Muscle of leg (tissue), 11 donors: ENCODE measurements around the gene ZSCAN20. TPM values are rescaled to one million over a fixed set of nuclear protein-coding genes. Genes with fewer than 3 reads are reported as not detected.

Experiments used
- DNase-seq: peaks from one replicate; pipeline ENCODE4 v3.0.0; 2013
- H3K27ac ChIP-seq: one replicate; pipeline ENCODE4 v1.5.1; 2013; ENCODE audit warnings: mild to moderate bottlenecking, low read length, control low read depth
- H3K27me3 ChIP-seq: one replicate; pipeline ENCODE4 v1.6.1; 2013; ENCODE audit warnings: low read length; ENCODE audit not compliant: control insufficient read depth, insufficient read depth
- H3K36me3 ChIP-seq: one replicate; pipeline ENCODE4 v1.6.1; 2013; ENCODE audit warnings: low read length; ENCODE audit not compliant: control insufficient read depth, insufficient read depth
- H3K4me1 ChIP-seq: one replicate; pipeline ENCODE4 v1.6.1; 2013; ENCODE audit warnings: low read length; ENCODE audit not compliant: control insufficient read depth, insufficient read depth
- H3K4me3 ChIP-seq: one replicate; pipeline ENCODE4 v1.5.1; 2013; ENCODE audit warnings: low read length, control low read depth
- H3K9me3 ChIP-seq: replicated peaks from 2 replicates; pipeline ENCODE4 v1.6.1; 2013; ENCODE audit warnings: low read depth, low read length; ENCODE audit not compliant: control insufficient read depth
- WGBS: methylation state at CpG from one replicate; pipeline ENCODE4 v1.1.5; 2013; ENCODE audit warnings: missing lambda C conversion rate; ENCODE audit not compliant: insufficient coverage; 5-methylcytosine and 5-hydroxymethylcytosine counted together
- polyA plus RNA-seq, 8 donors: library from polyadenylated mRNA; unstranded; fragments of 120-200 nt; gene quantifications; one replicate each; pipeline versions ENCODE4 v1.2.1 to v1.2.3, GENCODE V29; 2013; ENCODE audit warnings: inconsistent platforms in 1 of 8, low replicate concordance in 1 of 8; ENCODE audit not compliant: insufficient read length in 8 of 8, insufficient read depth in 1 of 8
- total RNA-seq: library from RNA; stranded (reverse); fragments of 120-200 nt; gene quantifications from one replicate; pipeline ENCODE4 v1.2.4, GENCODE V29; 2013

ZSCAN20 gene
- total and polyA plus RNA-seq, 9 donors = 1.5 to 5.9 (median 2.7) TPM

DNA sequence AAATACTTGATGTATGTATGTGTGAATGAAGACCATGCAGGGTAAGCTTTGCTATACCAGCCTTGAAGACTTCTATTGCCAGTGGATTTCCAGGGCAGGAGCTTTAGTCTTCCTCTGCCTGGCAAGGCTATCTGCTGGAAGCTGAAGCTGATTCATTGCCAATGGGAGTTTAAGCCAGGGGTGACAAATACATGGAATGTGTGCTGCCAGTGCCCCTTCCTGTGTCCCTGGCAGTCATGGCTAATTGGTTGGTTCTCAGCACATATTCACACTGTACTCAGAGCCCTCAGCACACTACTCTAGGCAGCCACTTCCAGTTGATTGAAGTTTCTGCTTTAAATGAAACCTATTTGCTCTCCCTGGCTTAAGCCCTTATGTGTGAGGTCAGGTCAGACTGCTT lies 1.5 kb downstream of the ZSCAN20 start:
- Histone ChIP-seq H3K9me3 (no peaks in the 10 kb centered on the region), H3K4me3 (no peak overlapping the region), H3K4me1 (peaks cover 20% of the 10 kb centered on the region), H3K36me3 (no peaks in the 10 kb centered on the region), H3K27ac (no peak overlapping the region), H3K27me3 (no peaks in the 10 kb centered on the region)
- DNase-seq = peak; percentile 51

DNA sequence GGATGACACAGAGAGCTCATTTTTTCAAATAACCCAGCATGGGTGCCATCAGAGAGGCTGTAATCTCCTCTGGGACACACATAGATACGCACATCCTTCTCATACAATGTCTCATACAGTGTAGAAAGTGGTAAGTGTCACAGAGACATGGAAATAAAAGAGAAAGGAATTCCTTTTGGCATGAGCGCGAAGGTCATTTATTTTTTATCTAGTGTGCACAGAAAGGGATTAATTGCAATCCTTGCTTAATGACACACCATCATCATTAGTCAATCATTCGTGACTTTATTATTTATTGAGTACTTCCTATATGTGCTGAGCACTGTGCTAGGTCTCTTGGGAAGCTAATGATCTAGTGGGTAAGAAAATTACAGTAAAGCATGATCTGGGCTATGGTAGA lies 5.0 kb downstream of the ZSCAN20 start:
- no CpG with 5 or more reads among the region's 4 CpGs for WGBS
- Histone ChIP-seq H3K4me3 (no peak overlapping the region), H3K36me3 (peaks cover 12% of the 10 kb centered on the region), H3K27me3 (no peaks in the 10 kb centered on the region), H3K27ac (no peak overlapping the region), H3K4me1 (peaks cover 8% of the 10 kb centered on the region), H3K9me3 (no peaks in the 10 kb centered on the region)
- DNase-seq = no peak

DNA sequence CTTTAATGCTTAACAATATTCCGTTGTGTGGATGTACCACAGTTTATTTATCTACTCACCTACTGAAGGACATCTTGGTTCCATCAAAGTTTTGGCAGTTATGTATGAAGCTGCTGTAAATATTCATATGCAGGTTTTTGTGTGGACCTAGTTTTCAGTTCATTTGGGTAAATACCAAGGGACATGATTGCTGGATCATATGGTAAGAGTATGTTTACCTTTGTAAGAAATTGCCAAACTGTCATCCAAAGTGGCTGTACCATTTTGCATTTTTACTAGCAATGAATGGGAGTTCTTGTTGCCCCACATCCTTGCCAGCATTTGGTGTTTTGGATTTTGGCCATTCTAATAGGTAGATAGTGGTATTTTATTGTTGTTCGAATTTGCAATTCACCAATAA lies 10.0 kb downstream of the ZSCAN20 start:
- no peak for DNase-seq
- H3K36me3 ChIP-seq = peaks cover 19% of the 10 kb centered on the region
- no CpG with 5 or more reads among the region's 2 CpGs for WGBS
- H3K4me3 ChIP-seq = no peak overlapping the region
- H3K27me3 ChIP-seq = no peaks in the 10 kb centered on the region
- peaks cover 11% of the 10 kb centered on the region for H3K9me3 ChIP-seq
- H3K4me1 ChIP-seq = no peaks in the 10 kb centered on the region
- H3K27ac ChIP-seq = no peak overlapping the region

DNA sequence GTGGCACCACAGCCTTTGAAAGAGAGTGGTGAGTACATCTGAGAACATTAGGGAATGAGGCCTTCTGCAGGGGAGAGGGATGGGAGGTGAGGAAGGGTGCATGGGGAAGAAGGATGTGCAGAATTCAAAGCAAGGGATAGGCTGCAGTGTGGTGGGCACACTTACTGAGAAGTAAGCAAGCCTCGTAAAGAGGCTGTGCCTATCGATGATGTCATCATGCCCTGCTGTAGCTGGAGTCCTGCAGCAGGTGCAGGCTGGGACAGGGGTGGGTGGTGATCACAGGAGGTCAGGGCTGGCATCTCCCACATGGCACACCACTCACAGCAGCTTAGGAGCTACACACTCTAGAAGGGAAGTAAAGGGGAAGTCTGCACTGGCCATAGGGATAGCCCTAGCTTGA lies 16.2 kb downstream of the ZSCAN20 start:
- Histone ChIP-seq H3K9me3 (peaks cover 22% of the 10 kb centered on the region), H3K36me3 (peaks cover 57% of the 10 kb centered on the region), H3K27me3 (no peaks in the 10 kb centered on the region), H3K27ac (no peak overlapping the region), H3K4me1 (no peaks in the 10 kb centered on the region), H3K4me3 (no peak overlapping the region)
- DNase-seq = no peak
- WGBS = no CpG with 5 or more reads among the region's 2 CpGs

DNA sequence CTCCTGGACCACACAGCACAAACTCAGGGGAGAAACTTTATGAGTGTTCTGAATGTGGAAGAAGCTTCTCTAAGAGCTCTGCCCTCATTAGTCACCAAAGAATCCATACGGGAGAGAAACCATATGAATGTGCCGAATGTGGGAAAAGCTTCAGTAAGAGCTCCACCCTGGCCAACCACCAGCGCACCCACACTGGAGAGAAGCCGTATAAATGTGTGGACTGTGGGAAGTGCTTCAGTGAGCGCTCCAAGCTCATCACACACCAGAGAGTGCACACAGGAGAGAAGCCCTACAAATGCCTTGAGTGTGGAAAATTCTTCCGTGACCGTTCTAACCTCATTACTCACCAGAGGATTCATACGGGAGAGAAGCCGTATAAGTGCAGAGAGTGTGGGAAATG lies 22.5 kb downstream of the ZSCAN20 start:
- Histone ChIP-seq H3K27me3 (no peaks in the 10 kb centered on the region), H3K36me3 (peaks cover 56% of the 10 kb centered on the region), H3K4me1 (no peaks in the 10 kb centered on the region), H3K27ac (no peak overlapping the region), H3K4me3 (no peak overlapping the region), H3K9me3 (peaks cover 45% of the 10 kb centered on the region)
- no CpG with 5 or more reads among the region's 9 CpGs for WGBS
- DNase-seq = no peak

DNA sequence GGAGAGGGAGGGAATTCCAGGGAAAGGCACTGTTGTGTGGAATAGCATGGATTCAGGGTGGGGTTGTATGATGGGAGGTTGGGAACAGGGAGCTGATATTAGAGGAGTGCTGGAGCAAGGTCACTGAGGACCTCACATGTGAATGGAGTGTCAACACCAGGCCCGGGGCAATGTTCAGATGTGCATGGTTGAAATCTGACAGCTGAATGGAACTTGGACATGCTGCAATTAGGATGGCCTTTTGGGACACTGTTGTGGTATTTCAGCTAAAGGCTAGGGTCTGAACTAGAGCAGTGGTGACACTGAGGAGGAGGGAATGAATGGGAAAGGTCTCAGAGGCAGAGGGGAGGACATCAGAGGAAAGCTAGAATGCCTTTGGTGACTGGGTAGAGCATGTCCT lies 25.0 kb downstream of the ZSCAN20 start:
- no peak for DNase-seq
- Histone ChIP-seq H3K27ac (no peak overlapping the region), H3K9me3 (peaks cover 44% of the 10 kb centered on the region), H3K4me3 (no peak overlapping the region), H3K4me1 (no peaks in the 10 kb centered on the region), H3K27me3 (no peaks in the 10 kb centered on the region), H3K36me3 (peaks cover 33% of the 10 kb centered on the region)
- 100% methylated on average over 1 of the region's 1 CpG for WGBS

DNA sequence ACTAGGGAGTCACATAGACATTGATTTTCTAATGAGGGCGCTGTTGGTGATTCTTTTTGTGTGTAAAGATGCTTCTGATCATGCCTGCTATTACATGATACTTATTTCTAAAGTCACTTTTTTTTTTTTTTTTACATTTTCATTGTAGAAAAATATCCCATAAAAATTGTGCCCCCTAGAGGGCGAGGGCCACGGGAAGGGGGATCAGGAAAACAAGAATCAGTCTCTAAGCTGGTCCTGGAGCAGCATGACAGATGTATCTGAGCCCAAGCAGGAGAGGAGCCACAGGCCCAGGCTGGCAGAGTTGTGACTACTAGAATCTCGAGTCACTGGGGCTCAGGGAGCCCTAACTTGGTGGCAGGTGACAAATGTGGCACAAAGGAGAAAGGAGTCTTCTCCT lies 28.1 kb downstream of the ZSCAN20 start:
- H3K4me1 ChIP-seq = no peaks in the 10 kb centered on the region
- no peak overlapping the region for H3K27ac ChIP-seq
- no peak for DNase-seq
- peaks cover 15% of the 10 kb centered on the region for H3K9me3 ChIP-seq
- no peak overlapping the region for H3K4me3 ChIP-seq
- 11% methylated on average over 2 of the region's 4 CpGs for WGBS
- H3K36me3 ChIP-seq = peaks cover 5% of the 10 kb centered on the region
- no peaks in the 10 kb centered on the region for H3K27me3 ChIP-seq

DNA sequence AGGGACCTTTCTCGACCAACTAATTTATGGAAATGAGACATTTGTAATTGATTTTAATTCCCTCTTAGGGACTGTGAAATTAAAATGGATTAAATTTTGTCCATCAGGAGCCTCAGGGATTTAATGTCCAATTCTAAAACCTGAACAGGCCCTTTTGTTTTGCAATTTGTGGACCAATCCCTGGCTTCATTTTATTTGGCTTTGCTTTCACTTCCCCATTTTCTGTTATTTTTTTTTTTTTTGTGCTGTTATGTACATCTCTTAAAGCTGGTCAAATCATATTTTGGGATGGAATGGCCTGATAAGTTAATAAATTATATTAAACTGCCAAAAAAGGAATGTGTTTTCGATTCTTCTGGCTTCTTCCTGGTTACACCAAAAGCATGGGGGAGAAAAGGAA lies 28.9 kb downstream of the ZSCAN20 start:
- no CpG with 5 or more reads among the region's 2 CpGs for WGBS
- Histone ChIP-seq H3K27ac (no peak overlapping the region), H3K4me1 (no peaks in the 10 kb centered on the region), H3K36me3 (no peaks in the 10 kb centered on the region), H3K4me3 (no peak overlapping the region), H3K27me3 (no peaks in the 10 kb centered on the region), H3K9me3 (peaks cover 10% of the 10 kb centered on the region)
- DNase-seq = no peak

DNA sequence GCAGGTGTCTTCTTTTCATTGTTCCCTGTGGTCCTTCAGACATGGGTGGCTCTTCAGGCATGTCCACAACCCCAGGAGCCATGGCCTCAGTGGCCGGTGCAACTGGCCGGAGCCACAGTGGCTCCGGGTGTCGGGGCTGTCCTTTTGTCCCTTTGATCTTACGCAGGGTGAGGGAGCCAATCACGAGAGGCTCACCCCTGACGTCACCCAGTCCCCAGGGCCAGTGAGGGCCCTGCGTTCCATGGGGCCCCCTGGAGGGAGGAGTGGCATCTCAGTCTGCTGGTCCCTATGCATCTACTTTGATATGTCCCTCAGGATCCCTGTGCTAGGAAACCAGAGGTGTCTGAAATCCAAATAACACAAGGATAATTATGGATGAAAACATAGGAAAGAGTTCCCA lies 29.3 kb downstream of the ZSCAN20 start:
- H3K27ac ChIP-seq = no peak overlapping the region
- H3K4me3 ChIP-seq = no peak overlapping the region
- no peaks in the 10 kb centered on the region for H3K27me3 ChIP-seq
- no peaks in the 10 kb centered on the region for H3K36me3 ChIP-seq
- peaks cover 8% of the 10 kb centered on the region for H3K9me3 ChIP-seq
- 92% methylated on average over 8 of the region's 8 CpGs for WGBS
- H3K4me1 ChIP-seq = no peaks in the 10 kb centered on the region
- no peak for DNase-seq

DNA sequence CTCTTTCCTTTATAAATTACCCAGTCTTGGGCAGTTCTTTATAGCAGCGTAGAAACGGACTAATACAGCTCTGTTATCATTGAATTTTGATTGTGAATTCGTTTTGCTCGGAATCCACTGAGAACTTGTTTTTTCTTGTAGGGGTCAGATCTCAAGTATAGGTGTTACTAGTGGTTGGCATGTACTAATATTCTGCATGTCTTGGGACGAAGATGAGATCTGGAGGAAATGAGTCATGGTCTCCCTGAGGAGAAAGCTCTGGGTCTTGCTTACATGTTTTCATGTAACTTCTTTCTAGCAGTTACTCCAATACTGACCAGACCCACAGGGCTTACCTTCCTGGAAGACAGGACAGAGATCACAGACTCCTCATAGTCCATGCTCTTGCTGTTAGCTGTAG lies 30.3 kb downstream of the ZSCAN20 start:
- Histone ChIP-seq H3K36me3 (no peaks in the 10 kb centered on the region), H3K4me1 (no peaks in the 10 kb centered on the region), H3K9me3 (no peaks in the 10 kb centered on the region), H3K27me3 (no peaks in the 10 kb centered on the region), H3K4me3 (no peak overlapping the region), H3K27ac (no peak overlapping the region)
- WGBS = 88% methylated on average over 1 of the region's 5 CpGs
- no peak for DNase-seq

DNA sequence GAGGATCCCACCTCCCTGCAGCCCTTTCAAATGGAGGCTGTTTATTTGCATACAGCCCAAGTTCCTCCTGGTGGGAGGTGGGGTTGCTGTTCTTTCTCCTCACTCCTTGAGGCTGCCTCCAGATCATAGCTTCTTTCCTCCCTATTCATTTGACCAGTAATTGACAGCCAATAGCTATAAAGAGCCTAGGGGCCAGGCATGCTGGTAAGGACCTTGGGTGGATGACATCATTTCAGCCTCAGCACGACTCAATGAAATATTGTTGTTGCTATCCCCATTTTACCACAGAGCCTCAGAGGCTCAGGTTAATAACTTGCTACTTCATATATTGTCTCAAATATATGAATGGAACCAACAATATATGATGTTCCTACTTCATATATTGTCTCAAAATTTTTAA lies 31.1 kb downstream of the ZSCAN20 start:
- Histone ChIP-seq H3K4me3 (no peak overlapping the region), H3K9me3 (no peaks in the 10 kb centered on the region), H3K27me3 (no peaks in the 10 kb centered on the region), H3K4me1 (no peaks in the 10 kb centered on the region), H3K27ac (no peak overlapping the region), H3K36me3 (no peaks in the 10 kb centered on the region)
- no CpG with 5 or more reads among the region's 1 CpG for WGBS
- DNase-seq = no peak
